Stimulated activated CD4-positive, alpha-beta T cell treated with anti-CD3 and anti-CD28 coated beads, Interleukin-15, amount 100 ng/mL, for 24 hours (primary cell): ENCODE data around the gene SLC30A4.
A peak's percentile ranks its signal among the peaks of the same experiment; 100 is the strongest.

Experiments
- DNase-seq: peaks from one replicate; pipeline ENCODE4 v3.0.0-alpha.2; 2020

SLC30A4 gene

DNA sequence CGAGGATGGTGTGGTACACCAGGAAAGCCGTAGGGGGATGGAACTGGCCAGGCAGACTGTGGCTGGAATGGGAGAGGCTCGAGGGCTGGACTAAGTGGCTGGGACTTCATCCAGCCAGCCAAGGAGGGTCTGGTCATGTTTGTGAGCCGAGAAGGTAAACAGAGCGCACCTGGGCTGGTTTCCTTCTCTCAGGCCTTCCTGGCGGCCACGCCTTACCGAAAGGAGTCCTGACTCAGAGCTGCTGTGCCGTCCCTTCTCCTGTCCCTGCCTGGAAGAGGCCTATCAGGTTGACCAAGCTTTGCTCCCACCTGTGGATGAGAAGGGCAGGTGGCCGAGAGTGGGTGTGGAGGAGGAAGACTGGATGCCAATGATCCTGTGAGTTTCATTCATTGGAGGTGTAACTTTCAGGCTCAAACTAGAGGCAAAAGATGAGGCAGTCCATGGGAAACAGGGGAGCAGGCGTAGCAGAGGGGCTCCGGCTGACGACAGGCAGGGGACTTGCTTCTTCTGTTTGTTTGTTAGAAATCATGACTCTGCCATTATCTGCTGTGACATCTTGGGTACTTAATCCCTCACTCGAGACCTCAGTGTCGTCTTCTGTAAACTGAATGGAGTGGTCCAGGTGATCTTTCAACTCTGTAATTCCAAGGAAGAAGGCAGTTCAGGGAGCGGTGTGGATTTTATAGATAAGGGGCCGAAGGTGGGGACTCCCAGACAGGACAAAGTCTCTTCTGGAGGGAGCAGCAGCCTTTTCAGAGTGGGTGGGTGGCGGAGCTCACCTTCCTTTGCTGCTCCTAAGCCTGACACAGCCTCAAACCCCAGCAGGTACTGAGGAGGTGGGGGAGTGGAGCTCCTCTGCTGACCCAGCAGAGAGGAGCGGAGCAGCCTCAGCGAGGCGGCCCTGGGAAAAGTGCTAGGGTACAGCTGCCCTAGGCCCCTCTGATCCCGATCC lies 72.4 kb downstream of the SLC30A4 start:
- no peak for DNase-seq

DNA sequence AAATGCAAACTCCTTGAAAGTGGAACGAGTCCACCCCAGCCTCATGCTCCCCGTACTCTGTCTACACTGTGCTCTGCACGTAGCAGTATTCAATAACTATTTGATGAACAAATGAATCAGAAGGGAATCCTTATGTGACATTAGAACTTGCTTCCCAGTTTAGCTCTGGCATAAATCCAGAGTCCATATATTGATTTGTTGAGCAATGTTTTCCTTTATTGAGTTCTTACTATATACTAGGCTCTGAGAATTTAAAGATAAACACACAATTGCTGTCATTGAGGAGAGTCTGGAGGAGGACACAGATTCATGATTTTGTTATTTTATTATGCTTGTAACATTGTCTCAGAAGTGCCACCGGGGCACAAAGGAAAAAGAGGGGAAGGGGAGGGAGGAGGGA lies 73.2 kb downstream of the SLC30A4 start:
- DNase-seq: no peak

DNA sequence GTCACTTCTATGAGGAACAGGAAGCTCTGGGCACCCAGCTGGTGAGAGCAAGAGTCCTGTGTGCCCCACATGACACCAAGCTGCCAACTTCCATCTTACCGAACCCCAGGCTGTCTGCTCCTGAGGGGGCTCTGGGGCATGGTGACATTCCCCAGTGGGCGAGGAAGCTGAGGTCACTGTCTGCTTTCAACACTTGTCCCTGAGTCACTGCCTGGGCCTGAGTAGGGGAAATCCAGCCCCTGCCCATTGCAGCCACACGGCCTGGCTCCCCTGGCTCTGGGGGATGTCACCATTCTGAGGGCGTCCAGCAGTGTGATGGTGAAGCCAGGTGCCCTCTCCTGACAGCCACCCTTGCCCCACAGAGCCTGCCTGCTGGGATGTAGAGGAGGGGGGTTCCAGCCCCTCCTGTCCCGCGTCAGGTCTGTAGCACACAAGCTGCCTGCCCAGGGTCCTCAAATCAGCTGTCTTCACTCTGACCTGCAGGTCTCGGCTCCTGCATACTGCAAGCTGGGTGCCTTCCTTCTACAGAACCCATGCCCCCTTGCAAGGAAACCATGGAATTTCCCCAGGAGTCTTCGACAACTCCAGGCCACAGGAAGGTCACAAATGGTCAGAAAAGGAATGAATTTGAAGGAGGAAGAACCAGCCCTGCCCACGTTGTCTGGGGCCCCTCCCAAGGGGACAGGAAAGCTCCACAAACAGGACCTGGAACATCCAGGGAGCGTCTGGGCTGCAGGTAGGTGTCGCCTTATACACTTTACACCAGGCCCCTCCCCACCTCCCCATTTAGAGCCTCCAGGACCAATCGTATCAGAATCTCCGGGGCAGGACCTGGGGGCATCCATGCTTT lies 74.3 kb downstream of the SLC30A4 start:
- DNase-seq: no peak

DNA sequence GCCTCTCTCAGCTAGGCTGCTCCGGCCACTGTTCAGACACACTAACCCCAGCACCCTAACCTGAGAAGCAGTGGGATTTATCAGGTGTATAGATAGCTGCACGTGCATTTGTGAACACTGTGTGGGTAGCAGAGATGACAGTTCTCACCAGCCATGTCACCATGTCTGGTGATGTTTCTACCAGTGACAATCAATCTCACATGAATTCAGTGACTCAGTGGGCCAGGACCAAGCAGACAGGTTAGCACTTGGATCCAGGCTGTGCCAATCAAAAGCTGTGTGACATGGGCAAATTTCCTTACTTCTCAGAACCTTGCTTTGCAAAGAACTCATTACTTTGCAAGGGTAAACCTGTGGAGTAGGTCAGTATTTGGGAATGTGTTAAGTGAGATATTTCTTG lies 78.9 kb downstream of the SLC30A4 start:
- no peak for DNase-seq

DNA sequence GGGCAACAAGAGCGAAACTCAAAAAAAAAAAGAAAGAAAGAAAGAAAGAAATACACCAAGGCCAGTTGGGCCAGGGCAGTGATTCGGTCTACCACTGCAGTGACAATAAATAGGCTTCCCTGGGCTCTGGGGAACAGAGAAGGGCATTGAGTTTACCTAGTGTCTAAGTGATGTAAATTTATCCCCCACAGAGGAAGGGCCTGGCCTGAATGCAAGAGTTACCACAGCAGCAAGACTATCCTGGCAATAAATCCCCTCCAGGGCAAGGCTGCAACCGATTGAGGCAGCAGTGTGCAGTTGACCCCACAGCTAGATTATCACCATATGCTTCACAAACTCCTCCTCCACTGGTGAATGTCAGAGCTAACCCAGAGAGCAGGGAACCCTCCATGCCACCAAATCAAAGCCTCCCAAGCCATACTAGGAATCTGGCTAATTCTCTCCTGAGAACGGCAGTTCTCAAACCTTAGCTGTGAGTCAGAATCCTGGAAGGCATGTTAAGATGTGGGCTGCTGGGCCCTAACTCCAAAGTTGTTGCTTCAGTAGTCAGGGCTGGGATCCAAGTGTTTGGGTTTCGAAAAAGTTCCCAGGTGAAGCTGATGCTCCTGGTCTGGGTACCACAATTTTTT lies 79.9 kb downstream of the SLC30A4 start:
- no peak for DNase-seq

DNA sequence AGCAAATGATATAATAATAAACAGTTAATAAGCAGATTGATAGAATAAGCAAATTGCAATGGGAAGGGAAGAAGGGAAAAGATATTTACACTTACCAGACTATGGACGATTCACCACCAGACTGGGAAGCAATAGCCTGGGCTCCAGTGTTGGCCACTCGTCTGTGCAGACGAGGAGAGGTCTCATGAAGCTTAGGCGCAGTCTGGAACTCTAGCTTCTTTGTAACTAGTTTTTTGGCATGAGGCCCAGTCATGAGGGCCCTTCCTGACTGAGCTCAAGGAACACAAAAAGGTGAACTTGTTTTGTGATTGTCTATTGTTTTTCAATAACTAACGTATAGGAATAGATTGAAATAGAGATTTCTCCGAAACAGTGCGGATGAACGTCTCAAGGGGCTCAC lies 80.9 kb downstream of the SLC30A4 start:
- DNase-seq: no peak

DNA sequence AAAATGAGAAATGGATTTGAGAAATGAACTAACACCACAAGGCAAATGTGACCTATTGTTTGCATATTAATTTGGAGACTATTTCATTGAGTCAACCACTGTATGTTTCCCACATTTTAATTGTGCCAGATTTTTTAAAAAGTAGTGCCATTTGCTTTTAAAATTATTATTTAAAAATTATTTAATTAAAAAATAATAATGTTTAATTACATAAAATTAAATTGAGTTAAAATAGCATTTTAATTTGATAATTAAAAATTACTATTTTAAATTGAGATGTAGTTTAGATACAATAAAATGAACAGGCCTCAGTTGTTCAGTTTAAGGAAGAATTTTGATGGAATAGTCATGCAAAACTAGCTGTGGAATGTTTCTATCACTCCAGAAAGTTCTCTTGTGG lies 81.5 kb downstream of the SLC30A4 start:
- no peak for DNase-seq

DNA sequence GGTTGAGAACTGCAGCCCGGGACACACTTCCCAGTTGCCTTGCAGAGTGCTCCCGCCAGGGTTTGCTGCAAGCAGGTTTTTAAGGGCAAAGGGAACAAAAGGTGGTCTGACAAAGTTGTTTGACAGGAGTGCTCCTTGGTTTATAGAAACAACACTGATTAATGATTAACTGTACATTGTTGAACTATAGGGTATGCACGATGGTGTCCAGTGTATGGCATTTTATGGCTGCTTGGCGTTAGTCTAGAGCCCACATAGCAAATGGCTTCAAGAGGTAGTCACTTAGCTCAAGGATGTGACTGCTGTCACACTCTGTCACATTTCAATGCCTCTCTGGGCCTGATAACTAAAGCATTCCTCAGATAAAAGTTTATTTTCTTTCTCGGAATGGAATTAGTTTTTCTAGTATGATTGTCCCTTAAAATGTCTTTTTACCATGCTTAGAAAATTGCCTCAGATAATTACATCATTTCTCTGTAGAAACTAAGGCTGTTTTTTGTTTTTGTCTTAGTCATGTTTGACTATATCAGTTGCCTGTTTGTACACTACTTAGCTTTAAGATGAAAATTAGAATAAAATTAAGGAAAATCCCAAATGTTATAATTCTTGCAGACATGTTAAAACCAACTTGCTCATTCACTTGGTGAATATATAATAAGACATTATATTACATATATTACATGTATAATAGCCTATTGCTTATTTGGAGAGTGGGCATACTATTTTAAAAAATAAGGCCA lies 82.9 kb downstream of the SLC30A4 start:
- no peak for DNase-seq

DNA sequence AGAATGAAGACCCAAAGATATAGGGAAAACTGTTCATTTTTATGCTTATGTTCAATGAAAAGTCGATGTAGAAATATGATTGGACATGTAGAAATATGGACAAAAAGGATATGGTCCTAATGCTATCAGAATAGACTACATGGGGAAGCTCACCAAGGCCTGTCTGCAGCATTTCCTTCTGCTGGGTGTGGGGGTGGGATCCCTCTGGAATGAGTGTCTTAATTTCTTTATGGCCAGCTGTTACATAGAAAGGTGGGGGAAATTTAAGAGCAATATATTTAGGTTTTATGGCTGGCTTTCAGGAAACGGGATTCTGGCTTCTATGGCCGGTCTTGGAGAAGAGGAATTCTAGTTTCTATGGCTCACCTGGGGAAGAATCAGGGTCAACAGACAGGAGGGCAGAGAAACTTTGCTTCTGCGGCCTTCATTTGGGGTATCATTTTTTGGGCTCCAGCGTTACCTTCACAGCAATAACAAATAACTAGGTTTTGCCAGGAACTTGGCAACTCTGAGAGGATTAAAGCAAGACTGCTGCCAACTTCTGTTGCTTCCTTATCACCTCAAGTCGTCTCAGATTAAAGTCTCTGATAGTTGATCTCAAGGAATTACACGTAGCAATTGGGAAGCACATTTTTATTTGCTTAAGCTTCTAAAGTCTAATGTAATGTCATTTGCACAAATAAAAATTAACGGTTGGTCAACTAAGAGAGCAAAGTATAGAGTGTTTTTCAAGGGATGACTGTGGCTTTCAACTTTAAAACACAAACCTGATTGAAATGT lies 87.2 kb downstream of the SLC30A4 start:
- DNase-seq: no peak

DNA sequence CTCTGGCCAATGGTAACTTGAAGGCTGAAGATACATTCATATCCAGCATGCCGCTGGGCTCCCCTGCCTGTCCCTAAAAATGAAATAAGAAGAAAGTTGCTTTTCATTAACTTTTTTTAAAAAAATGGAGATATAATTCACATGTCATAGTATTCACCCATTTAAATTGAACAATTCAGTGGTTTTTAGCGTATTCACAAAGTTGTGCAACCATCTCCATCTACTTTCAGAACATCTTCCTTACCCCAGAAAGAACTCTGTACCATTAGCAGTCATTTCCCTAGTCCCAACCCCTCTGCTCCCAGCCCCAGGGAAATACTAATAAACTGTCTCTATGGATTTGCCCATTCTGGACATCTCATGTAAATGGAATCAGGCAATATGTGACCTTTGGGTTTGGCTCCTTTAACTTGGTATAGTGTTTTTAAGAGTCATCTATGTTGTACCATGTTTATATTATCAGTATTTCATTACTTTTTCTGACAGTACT lies 88.4 kb downstream of the SLC30A4 start:
- DNase-seq: no peak

DNA sequence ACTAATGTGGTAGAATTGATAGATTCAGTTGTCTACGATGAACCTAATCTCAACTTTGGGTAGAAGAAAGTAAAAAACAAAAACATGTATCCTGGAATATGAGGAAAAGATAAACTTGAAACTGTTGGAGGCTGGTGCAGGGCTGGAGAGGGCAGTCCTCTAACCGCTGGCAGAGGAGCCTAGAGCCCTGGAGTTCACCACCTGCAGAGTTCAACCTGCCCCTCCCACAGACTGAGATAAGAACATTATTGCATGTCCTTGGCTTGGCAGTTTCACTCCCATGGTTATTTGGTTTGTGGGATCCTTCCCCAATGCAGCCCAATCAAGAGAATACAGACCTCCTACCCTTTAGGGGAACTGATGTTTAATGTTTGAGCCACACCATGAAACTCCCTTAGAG lies 91.0 kb downstream of the SLC30A4 start:
- no peak for DNase-seq

DNA sequence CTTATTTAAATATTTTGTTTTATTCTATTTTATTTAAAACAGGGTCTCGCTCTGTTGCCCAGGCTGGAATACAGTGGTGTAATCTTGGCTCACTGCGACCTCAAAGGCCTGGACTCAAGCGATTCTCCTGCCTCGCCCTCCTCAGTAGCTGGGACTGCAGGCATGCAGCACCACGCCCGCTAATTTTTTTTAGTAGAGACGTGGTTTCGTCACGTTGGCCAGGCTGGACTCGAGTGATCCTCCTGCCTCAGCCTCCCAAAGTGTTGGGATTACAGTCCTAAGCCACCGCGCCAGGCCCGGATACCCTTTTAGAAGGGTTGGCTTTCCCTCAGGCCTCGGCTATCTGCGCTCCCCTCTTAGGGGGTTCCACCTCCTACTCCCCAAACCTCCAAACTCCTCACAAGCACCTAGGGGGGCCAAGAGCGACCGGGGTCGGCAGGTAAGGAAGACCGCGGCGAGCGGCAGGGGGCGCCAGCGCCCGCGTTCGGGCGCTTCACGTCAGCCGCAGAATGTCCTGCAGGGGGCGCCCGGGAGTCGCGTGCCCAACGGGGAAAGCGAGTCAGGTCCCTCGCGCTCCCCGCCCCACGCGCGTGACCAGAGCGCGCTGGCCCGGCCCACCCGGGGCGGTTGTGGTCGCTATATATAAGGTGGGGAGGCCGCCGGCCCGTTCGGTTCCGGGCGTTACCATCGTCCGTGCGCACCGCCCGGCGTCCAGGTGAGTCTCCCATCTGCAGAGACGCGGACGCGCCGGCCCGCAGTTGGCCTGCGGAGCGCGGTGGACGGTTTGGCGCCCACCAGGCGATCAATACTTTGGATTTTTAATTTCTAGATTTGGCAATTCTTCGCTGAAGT lies 92.4 kb downstream of the SLC30A4 start:
- peak; percentile 89 for DNase-seq
